GM12892 (cell line): Measurements from ENCODE around the gene CRYBA4.
"Not testable (repeated sequence)": the region's sequence is repeated elsewhere in the genome, so short reads cannot be mapped to it uniquely, and the experiment has no call there.

Source experiments
- DNase-seq: peaks from one replicate; pipeline ENCODE4 v3.0.0; 2011; ENCODE audit not compliant: insufficient read length
- FAIRE-seq: peaks from 2 replicates; lab custom pipeline; 2011; peaks lifted over from hg19 to GRCh38; lab: Jason Lieb, UNC
- POLR2A ChIP-seq: IDR thresholded peaks from 2 replicates; pipeline ENCODE4 v1.6.1; 2011; ENCODE audit warnings: low read depth, low read length, control low read depth
- POLR2AphosphoS5 ChIP-seq: IDR thresholded peaks from 2 replicates; pipeline ENCODE4 v1.6.1; 2011; ENCODE audit warnings: low read depth, low read length, control low read depth
- TAF1 ChIP-seq: IDR thresholded peaks from 2 replicates; pipeline ENCODE4 v1.6.1; 2011; ENCODE audit warnings: low read depth, mild to moderate bottlenecking, control low read depth, low read length, borderline replicate concordance

Gene CRYBA4

DNA sequence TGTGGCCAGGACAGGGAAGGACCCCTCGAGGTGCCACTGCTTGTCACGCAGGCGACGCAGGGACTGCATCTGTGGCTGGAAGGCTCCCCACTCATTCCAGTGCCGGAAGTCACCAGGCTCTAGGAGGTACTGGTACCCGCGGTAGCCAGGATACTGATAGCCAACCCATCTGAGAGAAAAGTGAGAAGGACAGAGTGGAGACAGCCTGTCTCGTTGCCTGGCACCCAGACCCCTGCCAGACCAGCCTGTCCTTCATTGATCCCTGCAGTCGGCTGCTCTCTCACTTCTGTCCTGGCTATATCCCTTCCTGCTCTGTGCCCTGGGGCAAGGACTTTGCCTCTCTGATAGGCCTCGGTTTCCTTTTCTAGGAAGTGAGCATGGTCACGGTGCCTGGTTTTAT is 22.3 kb upstream of the CRYBA4 start:
- no peak for FAIRE-seq
- DNase-seq, result no peak
- no peak for TF ChIP-seq POLR2AphosphoS5
- TF ChIP-seq POLR2A, result no peak
- no peak for TF ChIP-seq TAF1

DNA sequence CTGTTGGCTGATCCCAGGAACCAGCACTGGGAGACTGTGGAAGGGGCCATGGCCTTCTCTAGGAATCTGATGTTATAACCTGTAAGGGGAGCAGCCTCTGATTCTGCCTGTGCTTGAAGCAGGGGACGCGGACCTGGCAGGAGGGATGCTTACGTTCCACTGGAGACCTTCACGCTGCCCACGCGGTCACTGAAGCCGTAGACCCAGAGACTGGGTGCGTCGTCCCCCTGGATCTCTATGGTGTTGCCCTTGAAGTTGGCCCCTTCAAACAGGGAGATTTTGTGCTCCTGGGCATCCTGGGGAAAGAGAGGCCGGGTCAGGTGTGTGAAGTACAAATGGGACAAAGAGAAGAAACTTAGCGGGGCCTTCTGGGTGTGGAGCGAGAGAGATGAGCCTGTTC is 20.0 kb upstream of the CRYBA4 start:
- TF ChIP-seq POLR2A (no peak), POLR2AphosphoS5 (no peak), TAF1 (no peak)
- FAIRE-seq (no peak), DNase-seq (no peak)

DNA sequence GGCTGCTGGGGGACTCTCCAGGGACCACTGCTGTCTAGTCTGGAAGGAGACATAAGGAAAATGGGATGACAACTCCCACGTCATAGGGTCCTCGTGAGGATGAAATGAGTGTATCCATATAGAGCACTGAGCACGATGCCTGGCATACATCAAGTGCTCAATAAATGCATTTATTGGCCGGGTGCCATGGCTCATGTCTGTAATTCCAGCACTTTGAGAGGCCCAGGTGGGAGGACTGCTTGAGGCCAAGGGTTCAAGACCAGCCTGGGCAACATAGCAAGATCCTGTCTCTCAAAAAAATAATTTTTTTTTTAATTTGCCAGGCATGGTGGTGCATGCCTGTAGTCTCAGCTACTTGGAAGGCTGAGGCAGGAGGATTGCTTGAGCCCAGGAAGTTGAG is 19.6 kb upstream of the CRYBA4 start:
- DNase-seq (no peak), FAIRE-seq (no peak)
- no peak for TF ChIP-seq POLR2A
- no peak for TF ChIP-seq POLR2AphosphoS5
- TF ChIP-seq TAF1, result no peak

GRCh38 chr22:26604368-26604767 is 17.4 kb upstream of the CRYBA4 start:
- TF ChIP-seq POLR2A (no peak), POLR2AphosphoS5 (no peak)
- DNase-seq (no peak), FAIRE-seq (no peak)

DNA sequence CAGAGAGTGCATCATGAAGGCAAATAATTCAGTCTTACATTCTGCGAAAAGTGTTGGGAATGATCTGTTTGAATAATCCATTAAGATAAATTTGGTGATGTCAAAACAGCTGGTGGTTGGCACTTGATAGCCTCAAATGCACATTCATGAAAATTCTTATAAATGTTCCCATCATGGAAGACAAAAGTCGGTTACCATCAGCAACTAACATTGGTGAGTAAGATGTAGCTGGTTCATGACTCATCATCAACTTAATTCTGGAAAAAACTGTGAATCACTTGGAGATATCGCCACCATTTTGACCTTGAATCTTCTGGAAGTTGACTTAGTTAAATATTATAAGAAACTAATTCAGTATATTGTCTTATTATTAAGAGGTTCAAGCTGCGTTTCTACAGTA is 15.2 kb upstream of the CRYBA4 start:
- TF ChIP-seq POLR2A (no peak), TAF1 (no peak), POLR2AphosphoS5 (no peak)
- DNase-seq (no peak), FAIRE-seq (no peak)

GRCh38 chr22:26608129-26608528 is 13.6 kb upstream of the CRYBA4 start:
- DNase-seq (no peak), FAIRE-seq (no peak)
- TF ChIP-seq POLR2A (no peak), POLR2AphosphoS5 (no peak), TAF1 (no peak)

DNA sequence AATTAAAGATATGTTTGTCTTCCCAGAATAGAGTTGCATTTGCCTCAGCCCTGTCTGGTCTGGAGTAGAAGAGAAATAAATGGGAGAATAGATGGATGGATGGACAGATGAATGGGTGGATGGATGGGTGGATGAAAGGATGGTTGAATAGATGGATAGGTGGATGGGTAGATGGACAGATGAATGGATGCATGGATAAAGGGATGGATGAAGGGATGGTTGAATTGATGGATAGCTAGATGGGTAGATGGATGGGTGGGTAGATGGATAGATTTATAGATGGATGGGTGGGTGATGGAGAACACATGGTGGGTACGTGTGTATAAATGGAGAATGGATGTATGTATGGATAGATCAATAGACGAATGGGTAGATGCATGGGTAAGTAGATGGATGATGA is 12.5 kb upstream of the CRYBA4 start:
- FAIRE-seq, result peak; percentile 33
- TF ChIP-seq TAF1 (no peak), POLR2AphosphoS5 (no peak), POLR2A (no peak)
- no peak for DNase-seq

- TF ChIP-seq TAF1 (no peak), POLR2AphosphoS5 (no peak; the same call in 1 of the 2 replicates), POLR2A (no peak)
- DNase-seq (peak; percentile 76), FAIRE-seq (peak; percentile 99)
These were observed 11.4 kb upstream of the CRYBA4 start for GRCh38 chr22:26610072-26610958.

DNA sequence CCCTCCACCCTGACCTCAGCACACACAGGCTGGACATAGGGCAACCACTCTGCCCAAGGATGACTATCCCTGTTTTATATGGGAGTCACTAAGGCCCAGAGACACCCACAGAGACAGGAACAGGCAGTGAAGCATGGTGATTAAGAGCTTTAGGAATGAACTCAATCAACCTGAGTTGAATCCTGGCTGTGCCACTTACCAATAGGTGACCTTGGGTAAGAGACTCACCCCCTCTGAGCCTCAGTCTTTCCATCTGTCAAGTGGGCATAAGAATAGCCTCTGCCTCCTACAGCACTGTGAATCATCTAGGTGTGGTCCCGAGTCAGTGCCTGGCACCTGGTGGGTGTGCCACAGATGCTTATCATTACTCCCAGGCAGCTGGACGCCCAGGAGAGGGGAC is 10.8 kb upstream of the CRYBA4 start:
- no peak for TF ChIP-seq POLR2AphosphoS5
- TF ChIP-seq TAF1, result no peak
- TF ChIP-seq POLR2A, result no peak
- peak; percentile 53 for FAIRE-seq

GRCh38 chr22:26612652-26613051 is 9.1 kb upstream of the CRYBA4 start:
- no peak for TF ChIP-seq TAF1
- TF ChIP-seq POLR2A, result no peak
- TF ChIP-seq POLR2AphosphoS5, result no peak
- no peak for DNase-seq
- FAIRE-seq, result no peak

More for the DNA sequence above, 10.8 kb upstream of the CRYBA4 start:
- no peak for DNase-seq

GRCh38 chr22:26613753-26614152 is 8.0 kb upstream of the CRYBA4 start:
- not testable (repeated sequence) for FAIRE-seq, DNase-seq

- FAIRE-seq, result no peak
- TF ChIP-seq TAF1 (no peak), POLR2A (no peak), POLR2AphosphoS5 (no peak)
- no peak for DNase-seq
These were observed 7.4 kb upstream of the CRYBA4 start for GRCh38 chr22:26614322-26614721.

DNA sequence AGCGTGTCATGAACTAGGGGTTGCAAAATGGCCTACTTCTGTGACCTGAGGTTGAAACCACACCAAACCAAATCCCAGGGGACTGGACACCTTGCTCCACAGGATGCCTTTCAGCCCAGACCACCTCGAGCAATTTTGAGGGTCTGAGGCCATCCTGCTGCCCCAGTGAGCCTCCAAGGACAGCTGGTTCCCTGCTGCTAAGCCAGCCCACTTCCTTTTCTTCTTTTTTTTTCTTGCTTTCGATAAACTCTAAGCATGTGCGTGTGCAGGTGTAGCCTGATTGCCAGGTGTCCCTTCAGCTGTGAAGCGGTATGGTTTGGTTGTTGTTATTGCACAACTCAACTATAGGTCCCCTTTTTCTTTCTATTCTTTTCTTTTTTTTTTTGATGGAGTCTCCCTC is 6.6 kb upstream of the CRYBA4 start:
- TF ChIP-seq POLR2AphosphoS5, result peak; percentile 45; the same call in 1 of the 2 replicates
- TF ChIP-seq TAF1, result no peak
- FAIRE-seq, result peak; percentile 73

More for the DNA sequence above, 6.6 kb upstream of the CRYBA4 start:
- DNase-seq, result peak; percentile 49
